ENCODE data around the gene FHDC1.

Gene FHDC1

GRCh38 chr4:152961773-152962115 is 25.6 kb downstream of the FHDC1 start:
- Histone ChIP-seq H3K79me2 (ENCODE audit: insufficient read depth, low read depth) (no peaks in the 10 kb centered on the region), H3K4me1 (ENCODE audit: low read depth, poor library complexity, severe bottlenecking) (no peaks in the 10 kb centered on the region), H2AFZ (ENCODE audit: low read depth) (no peak overlapping the region), H3K27ac (no peak overlapping the region), H3K9ac (no peak overlapping the region), H3K27me3 (ENCODE audit: insufficient read depth, low read depth) (no peaks in the 10 kb centered on the region), H3K4me3 (IDR thresholded peaks at IDR 0.05; ENCODE audit: insufficient read depth, low read depth, low read length) (no peak overlapping the region), H4K20me1 (ENCODE audit: insufficient read depth) (no peaks in the 10 kb centered on the region), H3K36me3 (ENCODE audit: insufficient read depth) (no peaks in the 10 kb centered on the region), H3K4me2 (no peak overlapping the region)
- no peak for TF ChIP-seq CTCF (conservative IDR thresholded peaks at IDR 0.05; ENCODE audit: low read depth, low read length)

DNA sequence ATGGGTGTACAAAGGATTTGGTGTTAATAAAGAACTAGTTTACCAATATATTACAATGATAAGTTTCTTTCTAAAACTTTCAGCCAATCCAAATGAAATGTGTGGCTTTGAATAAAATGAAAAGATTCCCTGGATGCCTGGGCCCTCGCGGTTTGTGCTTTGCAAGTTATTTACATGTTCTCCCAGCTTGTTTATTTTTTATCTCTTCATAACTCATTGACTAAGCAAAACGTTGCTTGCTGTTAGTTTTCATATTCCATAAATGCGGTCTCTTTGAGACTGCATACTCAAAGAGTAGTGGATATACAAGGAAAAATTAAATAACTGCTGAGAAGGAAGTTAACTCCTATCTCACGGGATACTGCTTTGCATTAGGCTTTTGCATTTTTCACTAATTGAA is 26.0 kb downstream of the FHDC1 start:
- Histone ChIP-seq H3K36me3 (ENCODE audit: insufficient read depth) (no peaks in the 10 kb centered on the region), H4K20me1 (ENCODE audit: insufficient read depth) (no peaks in the 10 kb centered on the region), H3K79me2 (ENCODE audit: insufficient read depth, low read depth) (no peaks in the 10 kb centered on the region), H3K27me3 (ENCODE audit: insufficient read depth, low read depth) (no peaks in the 10 kb centered on the region), H3K9ac (no peak overlapping the region), H2AFZ (ENCODE audit: low read depth) (no peak overlapping the region), H3K4me3 (IDR thresholded peaks at IDR 0.05; ENCODE audit: insufficient read depth, low read depth, low read length) (no peak overlapping the region), H3K4me1 (ENCODE audit: low read depth, poor library complexity, severe bottlenecking) (no peaks in the 10 kb centered on the region), H3K27ac (no peak overlapping the region), H3K4me2 (no peak overlapping the region)
- TF ChIP-seq CTCF (conservative IDR thresholded peaks at IDR 0.05; ENCODE audit: low read depth, low read length): no peak

- Histone ChIP-seq H3K79me2 (ENCODE audit: insufficient read depth, low read depth) (no peaks in the 10 kb centered on the region), H3K9ac (no peak overlapping the region), H3K27ac (no peak overlapping the region), H3K4me3 (IDR thresholded peaks at IDR 0.05; ENCODE audit: insufficient read depth, low read depth, low read length) (no peak overlapping the region), H3K4me2 (no peak overlapping the region), H4K20me1 (ENCODE audit: insufficient read depth) (no peaks in the 10 kb centered on the region), H3K4me1 (ENCODE audit: low read depth, poor library complexity, severe bottlenecking) (no peaks in the 10 kb centered on the region), H2AFZ (ENCODE audit: low read depth) (no peak overlapping the region), H3K36me3 (ENCODE audit: insufficient read depth) (no peaks in the 10 kb centered on the region), H3K27me3 (ENCODE audit: insufficient read depth, low read depth) (no peaks in the 10 kb centered on the region)
- no peak for TF ChIP-seq CTCF (conservative IDR thresholded peaks at IDR 0.05; ENCODE audit: low read depth, low read length)
Observed at GRCh38 chr4:152964335-152964734, 28.2 kb downstream of the FHDC1 start.

GRCh38 chr4:152965611-152966010 is 29.5 kb downstream of the FHDC1 start:
- no peak overlapping the region for H3K27ac ChIP-seq
- TF ChIP-seq CTCF (conservative IDR thresholded peaks at IDR 0.05; ENCODE audit: low read depth, low read length): no peak
- no peak overlapping the region for H3K4me3 ChIP-seq (IDR thresholded peaks at IDR 0.05; ENCODE audit: insufficient read depth, low read depth, low read length)

DNA sequence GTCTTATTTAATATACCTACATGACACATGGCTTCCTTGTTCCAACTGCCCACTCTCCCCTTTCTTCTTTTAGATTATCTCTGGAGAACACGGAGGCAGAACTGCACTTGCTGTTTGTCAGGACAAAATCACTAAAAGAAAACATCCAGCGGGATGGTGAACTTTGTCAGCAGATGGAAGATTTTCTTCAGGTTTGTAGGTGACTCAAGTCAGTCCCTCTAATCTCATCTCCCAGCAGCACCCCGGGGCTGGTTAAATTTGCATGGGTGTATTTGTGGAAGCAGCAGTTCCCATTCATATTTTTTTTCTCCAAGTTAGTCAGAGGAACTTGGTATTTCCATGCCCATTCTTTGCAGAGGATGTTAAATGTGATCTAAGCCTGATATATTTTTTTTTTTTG is 31.8 kb downstream of the FHDC1 start:
- Histone ChIP-seq H2AFZ (ENCODE audit: low read depth) (no peak overlapping the region), H3K4me2 (no peak overlapping the region), H3K27me3 (ENCODE audit: insufficient read depth, low read depth) (no peaks in the 10 kb centered on the region), H3K79me2 (ENCODE audit: insufficient read depth, low read depth) (no peaks in the 10 kb centered on the region), H3K4me1 (ENCODE audit: low read depth, poor library complexity, severe bottlenecking) (no peaks in the 10 kb centered on the region), H3K27ac (no peak overlapping the region), H3K4me3 (IDR thresholded peaks at IDR 0.05; ENCODE audit: insufficient read depth, low read depth, low read length) (no peak overlapping the region), H4K20me1 (ENCODE audit: insufficient read depth) (no peaks in the 10 kb centered on the region), H3K36me3 (ENCODE audit: insufficient read depth) (no peaks in the 10 kb centered on the region), H3K9ac (no peak overlapping the region)
- no peak for TF ChIP-seq CTCF (conservative IDR thresholded peaks at IDR 0.05; ENCODE audit: low read depth, low read length)

More at GRCh38 chr4:152965611-152966010, 29.5 kb downstream of the FHDC1 start:
- Histone ChIP-seq H3K4me1 (ENCODE audit: low read depth, poor library complexity, severe bottlenecking) (no peaks in the 10 kb centered on the region), H3K9ac (no peak overlapping the region), H4K20me1 (ENCODE audit: insufficient read depth) (no peaks in the 10 kb centered on the region), H3K4me2 (no peak overlapping the region), H2AFZ (ENCODE audit: low read depth) (no peak overlapping the region), H3K36me3 (ENCODE audit: insufficient read depth) (no peaks in the 10 kb centered on the region), H3K27me3 (ENCODE audit: insufficient read depth, low read depth) (no peaks in the 10 kb centered on the region), H3K79me2 (ENCODE audit: insufficient read depth, low read depth) (no peaks in the 10 kb centered on the region)
